GM20000 (cell line): ENCODE results near the gene METTL17.
A peak's percentile ranks its signal among the peaks of the same experiment; 100 is the strongest.
"Not testable (repeated sequence)": the region's sequence is repeated elsewhere in the genome, so short reads cannot be mapped to it uniquely, and the experiment has no call there.

Experiments used
- DNase-seq: peaks from one replicate; pipeline ENCODE4 v3.0.0; 2012; ENCODE audit warnings: low spot score
- CTCF ChIP-seq: IDR thresholded peaks from 2 replicates; pipeline ENCODE4 v1.5.1; 2012; ENCODE audit warnings: mild to moderate bottlenecking, control low read depth; ENCODE audit errors: extremely low read depth, missing control alignments

METTL17 gene

GRCh38 chr14:20989787-20990600, at the start of gene METTL17:
TSS of gene METTL17 (plus strand) at chr14:20989980. CDS start at chr14:20990003, 23 bp downstream.
- TF ChIP-seq CTCF = no peak

GRCh38 chr14:20945146-20945545, 44.6 kb upstream of the METTL17 start:
- DNase-seq = not testable (repeated sequence)

More at GRCh38 chr14:20989787-20990600, at the start of gene METTL17:
- peak; percentile 87 for DNase-seq

- DNase-seq = not testable (repeated sequence)
These were observed 43.1 kb upstream of the METTL17 start for GRCh38 chr14:20946707-20947106.

- not testable (repeated sequence) for DNase-seq
These were observed 34.8 kb upstream of the METTL17 start, which contains the start of gene RNASE2 for GRCh38 chr14:20954736-20955537. TSS of gene RNASE2 (plus strand) at chr14:20955487. CDS start at chr14:20955772, 285 bp downstream.

GRCh38 chr14:20955538-20955873, 34.3 kb upstream of the METTL17 start:
- not testable (repeated sequence) for DNase-seq

- DNase-seq = no peak
- TF ChIP-seq CTCF = no peak
These were observed 33.3 kb upstream of the METTL17 start for GRCh38 chr14:20956376-20956976.

- DNase-seq = not testable (repeated sequence)
These were observed 30.8 kb upstream of the METTL17 start for GRCh38 chr14:20958946-20959345.

GRCh38 chr14:20969336-20969735, 20.4 kb upstream of the METTL17 start:
- DNase-seq = no peak
- no peak for TF ChIP-seq CTCF

- no peak for TF ChIP-seq CTCF
- DNase-seq = no peak
These were observed 19.2 kb upstream of the METTL17 start for GRCh38 chr14:20970647-20970982.

- DNase-seq = peak; percentile 77
- peak; percentile 92 for TF ChIP-seq CTCF
These were observed 18.6 kb upstream of the METTL17 start for GRCh38 chr14:20970983-20971704.
